GM12865 (cell line): Measurements from ENCODE around the gene ACOXL.
A peak's percentile ranks its signal among the peaks of the same experiment; 100 is the strongest.

Source experiments
- DNase-seq: peaks from one replicate; pipeline ENCODE4 v3.0.0; 2010; ENCODE audit warnings: low read depth
- H3K4me3 ChIP-seq: 2 replicates; pipeline ENCODE4 v1.5.1; 2011; ENCODE audit warnings: mild to moderate bottlenecking, low read depth, low read length, control low read depth
- CTCF ChIP-seq: IDR thresholded peaks from 2 replicates; pipeline ENCODE4 v1.5.1; 2011; ENCODE audit warnings: low read length, control low read depth, low read depth, inconsistent platforms; ENCODE audit not compliant: insufficient read depth; ENCODE audit errors: missing control alignments

ACOXL gene

GRCh38 chr2:111139637-111140317, 407.4 kb downstream of the ACOXL start:
- TF ChIP-seq CTCF: no peak
- DNase-seq: no peak
- H3K4me3 ChIP-seq: no peak overlapping the region

DNA sequence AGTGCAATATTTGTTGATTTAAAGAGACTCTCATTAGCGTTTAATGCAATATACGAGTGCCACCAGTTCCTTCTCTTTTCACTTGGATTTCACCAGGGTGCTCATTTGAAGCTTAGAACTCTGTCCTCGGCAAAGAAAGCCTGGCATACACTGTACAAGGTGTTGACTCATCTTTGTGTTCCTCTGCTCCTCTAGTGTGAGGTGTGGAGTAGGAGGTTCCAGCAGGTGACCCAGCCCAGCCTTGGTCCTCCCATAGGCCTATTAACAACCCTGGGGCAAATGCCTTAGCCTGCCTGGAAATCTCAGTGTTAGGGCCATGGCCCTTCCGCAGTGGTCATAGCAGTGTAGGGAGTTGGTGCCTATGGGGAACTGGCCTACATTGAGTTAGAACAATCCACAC, 408.4 kb downstream of the ACOXL start:
- no peak for TF ChIP-seq CTCF
- DNase-seq: no peak

DNA sequence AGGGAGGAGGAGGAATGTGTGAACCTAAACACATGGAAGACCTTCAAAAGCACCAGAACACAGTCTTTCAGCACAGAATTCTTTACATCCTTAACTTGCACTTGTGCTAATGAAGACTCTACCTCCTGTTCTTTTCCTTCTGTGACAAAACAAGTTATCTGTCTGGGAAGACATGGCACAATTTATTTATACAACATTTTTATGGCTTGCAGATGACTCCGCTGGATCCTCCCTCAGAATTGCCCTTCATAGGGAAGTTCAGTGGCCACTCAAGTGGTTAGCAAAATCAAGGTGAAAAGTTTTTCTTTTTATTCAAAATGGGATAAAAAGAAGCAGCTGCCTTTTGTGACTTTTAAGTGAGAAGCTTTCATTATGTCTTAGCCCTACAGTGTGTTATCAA, 409.7 kb downstream of the ACOXL start:
- H3K4me3 ChIP-seq: no peak overlapping the region
- TF ChIP-seq CTCF: no peak
- DNase-seq: no peak

More for the DNA sequence above, 408.4 kb downstream of the ACOXL start:
- H3K4me3 ChIP-seq: no peak overlapping the region

GRCh38 chr2:111143107-111143842, 410.9 kb downstream of the ACOXL start:
- no peak overlapping the region for H3K4me3 ChIP-seq
- no peak for DNase-seq
- no peak for TF ChIP-seq CTCF

GRCh38 chr2:111143843-111144198, 411.4 kb downstream of the ACOXL start:
- no peak overlapping the region for H3K4me3 ChIP-seq
- TF ChIP-seq CTCF: no peak
- no peak for DNase-seq

DNA sequence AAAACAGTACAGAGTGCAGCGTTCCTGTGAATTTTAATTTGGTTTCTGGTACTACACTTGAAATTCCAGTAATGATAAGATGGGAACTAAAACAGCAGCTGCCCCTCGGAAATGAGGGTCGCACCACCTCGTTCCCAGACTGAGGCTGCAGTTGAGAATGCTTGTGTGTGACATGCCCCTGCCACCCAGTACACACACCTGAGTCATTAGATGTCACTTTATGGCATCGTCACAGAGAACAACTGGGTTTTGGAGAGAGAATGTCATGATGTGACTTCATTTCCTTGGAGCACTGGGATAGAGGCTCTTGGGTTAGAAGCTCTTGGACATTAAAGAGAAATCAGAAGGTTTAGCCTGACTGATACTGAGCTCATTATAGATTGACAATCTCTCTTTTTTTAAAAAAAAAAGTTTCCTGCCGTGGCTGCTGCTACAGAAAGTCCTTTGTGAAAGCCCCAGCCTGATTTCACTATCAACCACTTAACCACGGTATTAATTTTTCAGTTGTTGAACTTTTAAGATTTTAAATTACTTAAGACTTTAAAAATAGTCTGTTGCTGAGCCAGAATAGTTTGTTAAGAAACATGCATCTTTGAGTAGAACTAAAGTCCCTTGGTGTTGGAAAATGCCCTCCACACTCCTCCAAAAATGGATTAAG, 412.9 kb downstream of the ACOXL start:
- no peak overlapping the region for H3K4me3 ChIP-seq
- DNase-seq: peak; percentile 53
- no peak for TF ChIP-seq CTCF
